ENCODE data around the gene CTRB1. TPM values are rescaled to one million over a fixed set of nuclear protein-coding genes. Genes with fewer than 3 reads are reported as not detected.
"Not testable (repeated sequence)": the region's sequence is repeated elsewhere in the genome, so short reads cannot be mapped to it uniquely, and the experiment has no call there.

Gene CTRB1
- total and polyA plus RNA-seq, 2 of the 13 experiments (the other 11 are each of a cell fraction or from before 2014, with no cell fraction given): not detected

GRCh38 chr16:75242436-75243078 lies 23.8 kb downstream of the CTRB1 start:
- H3K4me3 ChIP-seq (replicated peaks in 1 of 3; ENCODE audit: insufficient read depth in 1 of 3, low read depth in 2 of 3, low read length in 3 of 3); H3K27me3 ChIP-seq (ENCODE audit: control insufficient read depth in 1 of 2, insufficient read depth in 2 of 2, low read length in 2 of 2); BruUV-seq (replicated peaks); CTCF ChIA-PET (ENCODE audit: low intra/inter-chr PET ratio, low total read pairs); FAIRE-seq; H2AFZ ChIP-seq (ENCODE audit: low read length); H3K4me2 ChIP-seq (ENCODE audit: low read depth, low read length); ATAC-seq; H4K20me1 ChIP-seq (ENCODE audit: insufficient read depth, low read length); DNase-seq (ENCODE audit: low spot score); intact Hi-C loops (cut with micrococcal nuclease; ENCODE audit: unreplicated experiment); H3K9ac ChIP-seq (ENCODE audit: insufficient read depth, low read depth, low read length); in situ Hi-C loops (cut with HindIII; ENCODE audit: extremely low pct_ligation_motif_present, low pct_unique_long_range_greater_than_20kb); H3K9me3 ChIP-seq (ENCODE audit: low read length): not testable (repeated sequence)
- Histone ChIP-seq H3K4me1 (ENCODE audit: insufficient read depth, low read length) (peaks cover 86% of the 10 kb centered on the region), H3K36me3 (replicated peaks in 1 of 2; ENCODE audit: control insufficient read depth in 1 of 2, insufficient read depth in 2 of 2, low read length in 2 of 2) (peaks cover 26 to 33% of the 10 kb centered on the region in 2 experiments), H3K79me2 (ENCODE audit: insufficient read depth, low read length) (peaks cover 79% of the 10 kb centered on the region), H3K27ac (ENCODE audit: extremely low read length, insufficient read depth, low read length) (peak overlapping the region; percentile 29)
- POLR2A ChIA-PET: interaction anchor here (3.8 to 14.7 kb wide), 3 partner anchors 13 to 66 kb away, joined by 27 to 312 read pairs (median 82); no protein-coding TSS in a partner anchor
- 98% methylated on average over 8 of the region's 27 CpGs for WGBS (ENCODE audit: low lambda C conversion rate)
- peak; percentile 65 for TF ChIP-seq RBFOX2 (IDR thresholded peaks at IDR 0.05; ENCODE audit: low read depth, low read length)
- peak; percentile 28; the same call in 1 of the 2 replicates for TF ChIP-seq KDM5B (CRISPR knock-in tag; IDR thresholded peaks at IDR 0.05; ENCODE audit: borderline replicate concordance)
- peak; percentile 63; the same call in 1 of the 2 replicates for TF ChIP-seq HNRNPL (IDR thresholded peaks at IDR 0.05; ENCODE audit: low read depth, low read length)
- peak; percentile 75 for TF ChIP-seq AGO2 (optimal IDR thresholded peaks at IDR 0.05; ENCODE audit: low read depth, low read length)
- TF ChIP-seq RBM39 (IDR thresholded peaks at IDR 0.05; ENCODE audit: low read depth, low read length, poor library complexity, severe bottlenecking): peak; percentile 62

- Histone ChIP-seq H3K9ac (ENCODE audit: insufficient read depth, low read depth, low read length) (peak overlapping the region; percentile 99), H4K20me1 (ENCODE audit: insufficient read depth, low read length) (peaks cover 6% of the 10 kb centered on the region; the same call in 1 of the 2 replicates), H3K27me3 (ENCODE audit: control insufficient read depth in 1 of 2, insufficient read depth in 2 of 2, low read length in 2 of 2) (no peaks in the 10 kb centered on the region), H3K79me2 (ENCODE audit: insufficient read depth, low read length) (peaks cover 84% of the 10 kb centered on the region), H3K4me2 (ENCODE audit: low read depth, low read length) (peak overlapping the region; percentile 84), H3K9me3 (ENCODE audit: low read length) (no peaks in the 10 kb centered on the region), H2AFZ (ENCODE audit: low read length) (no peak overlapping the region), H3K27ac (ENCODE audit: extremely low read length, insufficient read depth, low read length) (peak overlapping the region; percentile 97), H3K4me1 (ENCODE audit: insufficient read depth, low read length) (peaks cover 86% of the 10 kb centered on the region), H3K36me3 (replicated peaks in 1 of 2; ENCODE audit: control insufficient read depth in 1 of 2, insufficient read depth in 2 of 2, low read length in 2 of 2) (peaks cover 24 to 32% of the 10 kb centered on the region in 2 experiments), H3K4me3 (replicated peaks in 1 of 3; ENCODE audit: insufficient read depth in 1 of 3, low read depth in 2 of 3, low read length in 3 of 3) (no peak overlapping the region; a peak in 1 of 6 replicates)
- no peak for ATAC-seq
- no TSS peak for BruUV-seq (replicated peaks)
- DNase-seq (ENCODE audit: low spot score): no peak
- WGBS (ENCODE audit: low lambda C conversion rate): 96% methylated on average over 20 of the region's 20 CpGs
- intact Hi-C loops (cut with micrococcal nuclease; ENCODE audit: unreplicated experiment) (loop anchor here (2.0 kb wide), 1 partner anchor 21 kb away; no protein-coding TSS in a partner anchor), in situ Hi-C loops (cut with HindIII; ENCODE audit: extremely low pct_ligation_motif_present, low pct_unique_long_range_greater_than_20kb) (no loop called here)
- CTCF ChIA-PET (ENCODE audit: low intra/inter-chr PET ratio, low total read pairs): no interaction called here
- POLR2A ChIA-PET: interaction anchor here (1.2 to 14.7 kb wide), 6 partner anchors 12 to 190 kb away, joined by 3 to 312 read pairs (median 16); partner anchors contain the start of gene CFDP1
- FAIRE-seq: no peak
- TF ChIP-seq ZNF746 (CRISPR knock-in tag; IDR thresholded peaks at IDR 0.05): 0 out of 2 replicates have a peak, but pooled peaks have one; percentile 25
- TF ChIP-seq ZNF180 (CRISPR knock-in tag; IDR thresholded peaks at IDR 0.05; ENCODE audit: borderline replicate concordance, low read depth): no peak
- TF ChIP-seq ZNF891 (CRISPR knock-in tag; IDR thresholded peaks at IDR 0.05): 0 out of 2 replicates have a peak, but pooled peaks have one; percentile 69
- 0 out of 2 replicates have a peak, but pooled peaks have one; percentile 26 for TF ChIP-seq PCBP1 (IDR thresholded peaks at IDR 0.05; ENCODE audit: borderline replicate concordance, low read depth, low read length)
- no peak for TF ChIP-seq ZBTB7A (CRISPR knock-in tag; IDR thresholded peaks at IDR 0.05)
- no peak for TF ChIP-seq WIZ (CRISPR knock-in tag; IDR thresholded peaks at IDR 0.05)
- no peak for TF ChIP-seq ZNF629 (CRISPR knock-in tag; conservative IDR thresholded peaks at IDR 0.05)
- no peak for TF ChIP-seq SKIL (CRISPR knock-in tag; IDR thresholded peaks at IDR 0.05; ENCODE audit: borderline replicate concordance)
- no peak for TF ChIP-seq CHD2 (IDR thresholded peaks at IDR 0.05; ENCODE audit: low read depth, low read length)
- peak; percentile 29; the same call in 1 of the 2 replicates for TF ChIP-seq ZNF326 (CRISPR knock-in tag; IDR thresholded peaks at IDR 0.05; ENCODE audit: borderline replicate concordance)
These were observed 25.0 kb downstream of the CTRB1 start for GRCh38 chr16:75243667-75244224.
